Activated CD4-positive, alpha-beta T cell treated with anti-CD3 and anti-CD28 coated beads, Interleukin-10, Interleukin-2, amounts not matched to agents 100 ng/mL and 50 ng/mL, durations not matched to agents 16 hours and 8 hours (primary cell): ENCODE measurements around the gene DIS3.
"Not testable (repeated sequence)": the region's sequence is repeated elsewhere in the genome, so short reads cannot be mapped to it uniquely, and the experiment has no call there.

Experiments
- DNase-seq: peaks from one replicate; pipeline ENCODE4 v3.0.0-alpha.2; 2020

The DIS3 gene

DNA sequence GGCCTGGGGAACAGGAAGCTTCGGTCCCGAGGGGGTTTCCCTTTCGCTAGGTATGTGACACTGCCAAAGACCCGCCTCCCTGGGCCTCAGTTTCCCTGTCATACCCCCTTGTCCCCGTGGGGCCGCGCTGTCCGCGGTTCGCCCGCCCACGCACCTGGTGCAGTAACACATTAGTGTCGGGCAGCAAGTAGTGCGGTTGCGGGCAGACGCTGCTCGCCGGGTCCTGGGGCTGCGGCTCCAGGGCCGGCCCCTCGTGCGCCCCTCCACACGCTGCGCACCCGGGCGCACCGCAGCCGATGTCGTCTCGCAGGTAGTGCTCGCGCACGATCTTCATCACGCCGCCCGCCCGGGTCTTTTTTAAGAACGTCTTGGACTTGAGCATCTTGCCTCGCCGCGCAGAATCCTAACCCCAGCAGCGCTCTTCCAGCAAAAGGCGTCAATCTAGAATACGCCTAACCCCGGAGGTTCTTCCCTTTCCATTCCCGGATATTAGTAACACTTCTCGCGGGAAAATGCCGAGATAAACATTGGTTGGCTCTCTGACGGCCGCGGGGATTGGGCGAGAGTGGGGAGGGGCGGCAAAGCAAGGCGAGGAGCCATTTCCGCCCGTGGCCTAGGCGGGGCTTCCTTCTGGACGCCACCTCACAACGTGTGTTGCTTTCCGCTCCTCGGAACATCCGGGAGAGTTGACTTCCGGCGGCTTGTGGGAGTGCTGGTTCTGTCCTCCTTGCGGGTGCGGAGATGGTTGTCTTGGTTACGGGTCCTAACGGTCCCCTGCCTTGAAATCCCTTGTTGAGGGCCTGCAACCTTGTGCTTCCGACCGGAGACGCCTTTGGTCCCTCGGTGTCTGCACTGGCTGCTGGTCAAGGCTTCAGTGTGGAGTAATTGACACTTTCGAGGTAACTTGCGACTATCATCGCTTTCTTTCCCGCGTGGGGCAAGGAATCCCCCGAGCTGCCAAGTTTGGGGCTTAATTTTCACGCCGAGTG is at the start of gene DIS3, which contains the start of gene PIBF1:
Gene DIS3, minus strand, starts transcription at position 450 of the 989 bp plus-strand sequence. Its CDS starts 68 bp downstream, at position 382.
Gene PIBF1, plus strand, starts transcription at position 683 of the 989 bp plus-strand sequence. CDS start 1,337 bp downstream, outside the sequence.
- DNase-seq: peak; percentile 99

- no peak for DNase-seq
These were observed 42.0 kb upstream of the DIS3 start for GRCh38 chr13:72823724-72824123.

DNA sequence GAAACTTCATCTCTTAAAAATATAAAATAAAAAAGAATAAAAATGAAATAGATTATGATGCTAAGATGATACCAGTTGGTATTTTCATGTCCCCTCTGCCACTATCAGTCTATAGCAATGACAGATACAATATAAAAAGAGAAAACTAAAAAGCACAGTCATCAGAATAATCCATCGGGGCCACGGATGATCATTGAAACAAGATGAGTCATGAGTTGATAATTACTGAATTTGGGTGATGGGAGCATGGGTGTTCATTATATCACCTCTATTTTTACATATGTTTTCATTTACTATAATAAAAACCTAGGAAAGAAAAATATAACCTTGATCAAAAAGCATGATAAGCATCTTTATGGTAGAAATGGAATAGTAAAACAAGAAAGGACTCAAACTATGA is 41.4 kb upstream of the DIS3 start:
- no peak for DNase-seq

- DNase-seq: no peak
These were observed 39.2 kb upstream of the DIS3 start for GRCh38 chr13:72820898-72821279.

GRCh38 chr13:72820156-72820897 is 38.6 kb upstream of the DIS3 start:
- no peak for DNase-seq

DNA sequence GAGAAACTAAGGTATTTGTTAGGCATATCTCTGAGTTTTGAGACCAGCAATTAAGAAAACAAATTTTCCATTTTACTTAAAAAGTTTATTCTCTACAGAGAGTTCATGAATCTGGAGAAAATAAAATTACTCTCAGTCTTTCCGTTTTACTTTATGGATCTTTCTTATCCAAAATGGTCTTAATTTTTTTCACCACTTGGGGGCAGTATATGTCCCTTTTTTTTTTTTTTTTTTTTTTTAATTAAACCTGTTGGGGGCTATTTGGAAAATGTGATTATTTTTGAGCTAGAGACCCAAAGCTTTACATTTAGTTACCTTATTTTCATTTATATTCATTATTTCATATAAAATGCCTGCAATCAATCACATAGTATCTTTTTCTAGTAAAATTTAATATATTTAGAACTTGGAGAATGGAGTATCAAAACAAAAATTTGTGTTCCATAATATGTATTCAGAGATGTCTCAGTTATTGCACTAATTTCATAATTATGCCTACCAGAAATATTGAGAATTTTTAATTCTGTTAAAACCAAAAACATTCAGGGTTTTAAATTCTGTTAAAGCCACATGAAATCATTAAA is 27.3 kb upstream of the DIS3 start:
- DNase-seq: no peak

DNA sequence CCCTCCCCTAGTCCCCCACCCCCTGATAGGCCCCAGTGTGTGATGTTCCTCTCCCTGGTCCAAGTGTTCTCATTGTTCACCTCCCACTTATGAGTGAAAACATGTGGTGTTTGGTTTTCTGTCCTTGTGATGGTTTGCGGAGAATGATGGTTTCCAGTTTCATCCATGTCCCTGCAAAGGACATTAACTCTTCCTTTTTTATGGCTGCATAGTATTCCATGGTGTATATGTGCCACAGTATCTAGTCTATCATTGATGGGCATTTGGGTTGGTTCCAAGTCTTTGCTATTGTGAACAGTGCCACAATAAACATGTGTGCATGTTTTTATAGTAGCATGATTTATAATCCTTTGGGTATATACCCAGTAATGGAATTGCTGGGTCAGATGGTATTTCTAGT is 24.8 kb upstream of the DIS3 start:
- DNase-seq: not testable (repeated sequence)

- DNase-seq: no peak
These were observed 24.1 kb upstream of the DIS3 start for GRCh38 chr13:72805676-72806346.

- no peak for DNase-seq
These were observed 22.6 kb upstream of the DIS3 start for GRCh38 chr13:72804301-72804700.

DNA sequence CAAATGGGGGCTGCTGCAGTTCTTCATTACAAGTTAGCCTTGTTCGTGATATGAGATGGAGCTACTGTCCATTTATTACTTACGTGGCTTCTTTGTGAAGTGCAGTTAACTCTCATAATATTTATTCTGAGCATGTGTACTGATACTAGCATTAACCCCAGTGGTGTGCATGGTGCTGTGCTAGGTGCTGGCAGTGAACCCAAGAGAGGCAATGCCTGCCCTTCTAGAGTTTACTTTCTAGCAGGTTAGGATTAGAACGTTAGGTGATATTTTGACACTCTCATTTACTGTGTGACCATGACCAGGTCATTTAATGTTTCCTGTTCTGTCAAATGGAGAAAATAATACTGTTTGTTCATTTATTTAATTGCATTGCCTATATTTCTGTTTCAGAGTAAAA is 17.1 kb upstream of the DIS3 start:
- DNase-seq: no peak

GRCh38 chr13:72792640-72793039 is 10.9 kb upstream of the DIS3 start:
- DNase-seq: no peak

DNA sequence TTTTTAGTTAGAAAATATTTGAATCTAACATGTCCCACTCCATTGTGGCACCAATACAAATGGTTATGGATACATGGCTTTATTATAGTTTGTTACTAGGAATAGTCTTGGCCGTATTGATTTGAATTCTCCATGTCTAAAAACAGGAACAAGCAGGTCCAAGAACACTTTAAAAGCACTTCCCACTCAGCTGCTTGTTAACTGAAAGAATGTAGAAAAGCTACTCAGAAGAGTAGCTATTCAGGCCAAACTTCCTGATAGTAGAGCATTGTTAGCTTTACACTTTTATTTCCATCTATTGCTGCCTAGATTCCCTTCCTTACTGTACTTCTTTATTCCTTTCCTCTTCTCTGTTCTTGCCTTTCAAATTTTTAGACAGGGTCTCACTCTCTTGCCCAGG is 7.1 kb upstream of the DIS3 start:
- no peak for DNase-seq

- DNase-seq: not testable (repeated sequence)
These were observed 3.0 kb upstream of the DIS3 start for GRCh38 chr13:72784679-72785078.

- DNase-seq: no peak
These were observed 1.0 kb upstream of the DIS3 start for GRCh38 chr13:72782717-72783116.

DNA sequence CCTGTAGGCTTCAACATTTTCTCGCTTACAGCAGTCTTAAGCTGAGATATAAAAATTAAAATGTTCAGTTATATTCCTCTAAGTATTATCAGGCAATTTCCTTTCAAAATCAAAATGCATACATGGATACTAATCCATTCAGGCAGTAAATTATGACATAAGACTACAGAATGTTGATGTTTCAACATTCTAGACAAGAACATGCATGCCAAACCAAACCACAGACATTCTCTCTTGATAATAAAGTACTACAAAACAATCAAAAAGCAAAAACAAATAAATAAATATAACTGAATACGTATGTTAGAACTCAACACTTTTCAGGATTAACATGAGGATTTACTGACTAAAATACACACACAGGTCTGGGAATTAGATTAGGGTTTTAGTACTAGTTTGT is 7.7 kb downstream of the DIS3 start:
- DNase-seq: no peak

- DNase-seq: no peak
These were observed 18.3 kb downstream of the DIS3 start for GRCh38 chr13:72763411-72763810.

GRCh38 chr13:72760189-72760588 is 21.5 kb downstream of the DIS3 start:
- no peak for DNase-seq

- no peak for DNase-seq
These were observed 23.7 kb downstream of the DIS3 start for GRCh38 chr13:72757792-72758535.

- no peak for DNase-seq
These were observed 27.6 kb downstream of the DIS3 start for GRCh38 chr13:72754111-72754510.

- DNase-seq: no peak
These were observed 30.5 kb downstream of the DIS3 start for GRCh38 chr13:72751220-72751619.

- DNase-seq: peak; percentile 51
These were observed 36.4 kb downstream of the DIS3 start for GRCh38 chr13:72745260-72745659.

DNA sequence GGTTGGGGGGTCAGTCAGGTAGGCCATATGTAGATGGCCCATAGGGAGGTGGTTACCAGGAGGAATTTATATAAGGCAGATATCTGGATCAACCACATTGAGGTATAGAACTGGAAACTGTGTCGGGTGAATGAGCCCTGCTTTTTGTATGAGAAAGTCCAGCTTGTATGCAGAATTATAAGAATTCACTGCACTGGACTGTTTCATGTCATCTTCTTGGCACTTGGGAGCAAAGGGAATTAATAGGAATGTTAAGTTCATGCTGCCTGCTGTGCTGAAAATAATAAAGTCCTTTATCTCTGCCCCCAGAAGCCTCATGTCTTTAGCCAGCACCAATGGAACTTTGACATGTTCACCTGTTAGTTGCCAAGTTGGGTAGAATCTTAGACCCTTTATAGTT is 41.7 kb downstream of the DIS3 start:
- DNase-seq: no peak
